Activated CD8-positive, alpha-beta T cell treated with anti-CD3 and anti-CD28 coated beads for 36 hours (primary cell): ENCODE measurements around the gene BPNT1. TPM values are rescaled to one million over a fixed set of nuclear protein-coding genes. Genes with fewer than 3 reads are reported as not detected.

ENCODE experiments used
- ATAC-seq: fragments of 200-7000 bp; cut with Tn5 transposase; one replicate; pipeline ENCODE4 v1.10.0; 2021; ENCODE audit warnings: mild to moderate bottlenecking, moderate library complexity
- CTCF ChIA-PET: fragments of 350-600 bp; sonication (Branson Sonifier 250); formaldehyde crosslinking; loops from one replicate; lab custom pipeline; 2021; ENCODE audit warnings: antibody characterized with exemption; lab: Charles Lee
- POLR2A ChIA-PET: fragments of 350-600 bp; sonication (Branson Sonifier 250); formaldehyde crosslinking; loops from one replicate; lab custom pipeline; 2021; ENCODE audit warnings: antibody characterized with exemption; lab: Charles Lee
- DNase-seq: peaks from one replicate; pipeline ENCODE4 v3.0.0-alpha.2; 2020
- H3K27ac Mint-ChIP-seq: one replicate; pipeline ENCODE4 v1.8.0; 2021; ENCODE audit warnings: mild to moderate bottlenecking, mixed read lengths
- H3K27me3 Mint-ChIP-seq: one replicate; pipeline ENCODE4 v1.8.0; 2021; ENCODE audit warnings: mixed read lengths
- H3K36me3 Mint-ChIP-seq: one replicate; pipeline ENCODE4 v1.8.0; 2021; ENCODE audit warnings: low read depth, mixed read lengths
- H3K4me1 Mint-ChIP-seq: one replicate; pipeline ENCODE4 v1.8.0; 2021; ENCODE audit warnings: low read depth, mixed read lengths
- H3K4me3 Mint-ChIP-seq: one replicate; pipeline ENCODE4 v1.8.0; 2021; ENCODE audit warnings: mild to moderate bottlenecking, moderate library complexity, mixed read lengths
- H3K9me3 Mint-ChIP-seq: one replicate; pipeline ENCODE4 v1.8.0; 2021; ENCODE audit warnings: mixed read lengths
- CTCF ChIP-seq: fragments of 200-600 bp; IDR thresholded peaks from one replicate; pipeline ENCODE4 v1.8.0; 2022; ENCODE audit warnings: antibody characterized with exemption, mild to moderate bottlenecking
- intact Hi-C: fragments of 100-400 bp; cut with micrococcal nuclease; formaldehyde crosslinking; loops from one replicate; pipeline ENCODE4 v1.10.0; 2022
- total RNA-seq, 2 experiments: library from RNA; stranded (reverse); gene quantifications; one replicate each; pipeline ENCODE4 v1.2.3, GENCODE V29; 2021

The BPNT1 gene
- 10 to 100 TPM; 19.6 to 25.3 TPM for total RNA-seq

DNA sequence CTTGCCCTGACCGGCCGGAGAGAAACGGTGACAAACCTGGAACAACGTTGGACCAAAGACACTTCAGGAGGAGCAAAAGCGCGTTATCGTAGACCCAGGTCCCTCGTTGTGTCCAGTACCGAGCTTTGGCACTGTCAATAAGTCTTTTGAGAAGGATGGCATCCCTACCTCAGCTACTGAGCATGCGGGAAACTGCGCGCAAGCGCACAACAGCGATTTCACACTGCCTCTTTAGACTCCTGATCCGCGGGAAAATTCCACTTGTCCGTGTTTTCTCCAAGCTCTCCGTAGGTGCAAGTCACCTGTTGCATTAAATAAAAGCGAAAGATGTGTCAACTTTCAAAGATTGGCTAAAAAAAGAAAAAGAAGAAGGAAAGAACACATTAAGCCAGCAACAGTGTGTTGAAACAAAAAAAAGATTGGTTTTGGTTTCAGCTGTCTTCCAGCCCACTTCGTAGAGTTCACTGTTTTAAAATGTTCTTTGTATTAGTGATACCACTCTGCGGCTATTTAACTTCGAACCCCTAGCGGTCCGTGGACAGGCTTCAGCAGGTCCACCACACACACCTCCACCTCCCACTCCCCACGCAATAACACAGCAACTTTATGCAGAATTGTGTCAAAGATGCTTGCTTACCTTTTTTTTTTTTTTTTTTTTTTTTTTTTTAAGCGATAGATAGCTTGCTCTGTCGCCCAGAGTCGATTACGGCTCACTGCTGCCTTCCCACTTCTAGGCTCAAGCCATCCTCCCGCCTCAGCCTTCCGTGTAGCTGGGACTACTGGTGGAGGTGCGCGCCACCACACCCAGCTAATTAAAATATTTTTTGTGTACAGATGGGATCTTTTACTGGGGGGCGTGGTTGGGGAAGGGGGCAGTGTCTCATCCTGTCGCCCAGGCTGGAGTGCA, at the start of gene BPNT1:
TSS of gene BPNT1 (minus strand) at position 139 of the 907 bp plus-strand sequence. CDS start 9,942 bp downstream, outside the sequence.
- ChIA-PET CTCF (interaction anchor here (0.6 to 1.6 kb wide), 8 partner anchors 8 to 77 kb away, joined by 3 to 5 read pairs (median 4); no protein-coding TSS in a partner anchor), POLR2A (interaction anchor here (1.4 kb wide), 1 partner anchor 21 kb away, joined by 4 read pairs; no protein-coding TSS in a partner anchor)
- H3K27ac Mint-ChIP-seq: peak within 1 kb of the TSS; percentile 84
- H3K9me3 Mint-ChIP-seq: no peaks in the 10 kb centered on the region
- H3K27me3 Mint-ChIP-seq: no peaks in the 10 kb centered on the region
- TF ChIP-seq CTCF: no peak
- peak within 1 kb of the TSS; percentile 85 for H3K4me3 Mint-ChIP-seq
- no peaks in the 10 kb centered on the region for H3K36me3 Mint-ChIP-seq
- ATAC-seq (peak; percentile 78), DNase-seq (peak; percentile 99)
- peaks cover 12% of the 10 kb centered on the region for H3K4me1 Mint-ChIP-seq
- intact Hi-C loops: loop anchor here (5.0 kb wide), 1 partner anchor 43 kb away; the partner anchor contains the start of gene EPRS1

DNA sequence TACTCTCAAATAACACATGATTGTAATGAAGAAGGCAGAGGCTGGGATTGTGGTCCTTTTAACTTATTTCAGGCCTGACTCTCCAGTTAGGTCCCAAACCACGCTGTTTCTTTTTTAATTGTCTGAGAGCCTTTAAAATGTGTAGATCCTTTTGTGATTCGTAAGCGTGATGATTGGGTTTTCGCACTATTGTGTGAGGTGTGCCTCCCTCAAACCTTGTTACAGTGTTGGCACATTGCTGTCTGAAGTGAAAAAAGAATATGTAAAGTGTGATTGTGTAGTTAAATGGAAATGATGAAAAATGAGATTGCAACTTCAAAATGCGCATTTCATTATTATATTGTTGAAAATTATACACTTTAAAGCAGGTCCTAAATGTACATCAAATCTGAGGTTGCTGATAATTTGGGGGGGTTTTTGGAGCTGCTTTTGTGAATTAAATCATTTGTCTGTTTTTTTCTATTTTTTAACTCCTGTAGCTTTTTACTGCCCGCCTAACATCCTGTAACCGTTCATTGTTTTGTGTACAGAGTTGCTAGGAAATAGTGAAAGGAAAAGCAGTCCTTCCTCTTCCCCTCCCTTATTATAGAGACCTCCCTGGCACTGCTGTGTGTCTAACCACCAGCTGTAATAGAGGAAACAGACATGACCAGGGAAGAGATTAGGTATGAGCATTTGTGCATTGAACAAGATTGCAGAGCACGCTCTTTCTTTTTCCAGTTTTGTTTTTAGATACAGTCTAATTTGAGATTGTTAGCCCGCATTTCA, 47.6 kb upstream of the BPNT1 start:
- ATAC-seq (peak; percentile 61), DNase-seq (no peak)
- ChIA-PET CTCF (interaction anchor here (1.3 kb wide), 1 partner anchor 47 kb away, joined by 3 read pairs; the partner anchor contains the start of gene BPNT1), POLR2A (no interaction called here)
- H3K4me1 Mint-ChIP-seq: peaks cover 11% of the 10 kb centered on the region
- H3K4me3 Mint-ChIP-seq: no peak overlapping the region
- H3K27ac Mint-ChIP-seq: peak overlapping the region; percentile 71
- no peak for TF ChIP-seq CTCF
- no peaks in the 10 kb centered on the region for H3K9me3 Mint-ChIP-seq
- peaks cover 36% of the 10 kb centered on the region for H3K36me3 Mint-ChIP-seq
- intact Hi-C loops: no loop called here
- H3K27me3 Mint-ChIP-seq: no peaks in the 10 kb centered on the region

DNA sequence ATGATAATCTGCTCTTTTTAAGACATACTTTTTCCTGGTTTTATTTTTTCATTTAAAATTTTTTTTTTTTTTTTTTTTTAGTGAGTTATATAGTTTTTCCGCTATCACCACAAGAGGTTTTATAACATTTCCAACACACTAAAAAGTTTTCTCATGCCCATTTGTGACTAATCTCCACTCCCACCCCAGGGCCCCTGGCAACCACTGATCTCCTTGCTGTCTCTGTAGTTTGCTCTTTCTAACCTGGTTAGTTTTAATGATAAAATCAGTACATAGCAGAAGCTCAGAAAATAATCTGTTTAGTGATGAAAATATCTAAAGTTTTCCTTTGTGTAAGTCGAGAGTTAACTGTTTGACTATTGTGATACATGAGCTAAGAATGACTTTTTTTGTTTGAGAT, 46.2 kb upstream of the BPNT1 start:
- Mint-ChIP-seq H3K4me1 (peaks cover 11% of the 10 kb centered on the region), H3K4me3 (no peak overlapping the region), H3K27ac (peak overlapping the region; percentile 43), H3K36me3 (peaks cover 32% of the 10 kb centered on the region), H3K9me3 (no peaks in the 10 kb centered on the region), H3K27me3 (no peaks in the 10 kb centered on the region)
- ChIA-PET CTCF (interaction anchor here (0.6 kb wide), 1 partner anchor 9 kb away, joined by 3 read pairs; no protein-coding TSS in a partner anchor), POLR2A (no interaction called here)
- no peak for TF ChIP-seq CTCF
- intact Hi-C loops: no loop called here
- peak; percentile 49 for ATAC-seq
- peak; percentile 37 for DNase-seq

DNA sequence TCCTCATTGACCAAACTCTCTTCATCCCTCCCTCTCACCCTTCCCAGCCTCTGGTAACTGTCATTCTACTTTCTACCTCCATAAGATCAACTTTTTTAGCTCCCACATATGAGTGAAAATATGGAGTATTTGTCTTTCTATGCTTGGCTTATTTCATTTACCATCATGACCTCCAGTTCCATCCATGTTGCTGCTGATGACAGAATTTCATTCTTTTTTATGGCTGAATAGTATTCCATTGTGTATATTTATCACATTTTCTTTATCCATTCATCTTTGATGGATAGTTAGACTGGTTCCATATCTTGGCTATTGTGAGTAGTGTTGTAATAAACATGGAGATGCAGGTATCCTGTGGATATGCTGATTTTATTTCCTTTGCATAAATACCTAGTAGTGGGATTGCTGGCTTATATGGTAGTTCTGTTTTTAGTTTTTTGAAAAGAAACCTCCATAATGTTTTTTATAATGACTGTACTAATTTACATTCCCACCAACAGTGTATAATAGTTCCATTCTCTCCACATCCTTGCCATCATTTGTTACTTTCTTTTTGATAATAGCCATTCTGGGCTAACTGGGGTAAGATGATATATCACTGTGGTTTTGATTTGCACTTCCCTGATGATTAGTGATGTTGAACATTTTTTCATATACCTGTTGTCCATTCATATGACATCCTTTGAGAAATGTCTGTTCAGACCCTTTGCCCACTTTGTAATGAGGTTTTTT, 40.1 kb upstream of the BPNT1 start:
- Mint-ChIP-seq H3K4me1 (peaks cover 11% of the 10 kb centered on the region), H3K27me3 (no peaks in the 10 kb centered on the region), H3K36me3 (peaks cover 49% of the 10 kb centered on the region), H3K27ac (no peak overlapping the region), H3K9me3 (peaks cover 5% of the 10 kb centered on the region), H3K4me3 (no peak overlapping the region)
- ATAC-seq (no peak), DNase-seq (no peak)
- ChIA-PET POLR2A (no interaction called here), CTCF (no interaction called here)
- intact Hi-C loops: no loop called here
- TF ChIP-seq CTCF: no peak
